DND-41 (cell line): ENCODE measurements around the gene POLR1G.

Source experiments
- ATAC-seq: fragments of 200-7000 bp; cut with Tn5 transposase; 3 replicates; pipeline ENCODE4 v1.9.1; 2021; ENCODE audit warnings: low read depth; ENCODE audit not compliant: insufficient read depth
- DNase-seq: peaks from one replicate; pipeline ENCODE4 v3.0.0-alpha.2; 2020
- H2AFZ ChIP-seq: 2 replicates; pipeline ENCODE4 v1.6.0; 2012; ENCODE audit warnings: low read depth, low read length
- H3K27ac ChIP-seq: 2 replicates; pipeline ENCODE4 v1.5.1; 2012; ENCODE audit warnings: low read length, inconsistent platforms
- H3K27me3 ChIP-seq: fragments of 200-600 bp; sonication (generic); 2 replicates; pipeline ENCODE4 v1.6.0; 2012; ENCODE audit warnings: low read length, mild to moderate bottlenecking, inconsistent platforms; ENCODE audit not compliant: insufficient read depth, poor library complexity
- H3K36me3 ChIP-seq: 2 replicates; pipeline ENCODE4 v1.5.1; 2012; ENCODE audit warnings: low read length, inconsistent platforms; ENCODE audit not compliant: insufficient read depth
- H3K4me1 ChIP-seq: 2 replicates; pipeline ENCODE4 v1.5.1; 2012; ENCODE audit warnings: mild to moderate bottlenecking, low read length; ENCODE audit not compliant: insufficient read depth
- H3K4me2 ChIP-seq: 2 replicates; pipeline ENCODE4 v1.6.0; 2012; ENCODE audit warnings: mild to moderate bottlenecking, moderate library complexity, low read length, inconsistent platforms; ENCODE audit not compliant: insufficient read depth
- H3K4me3 ChIP-seq, 2 experiments: fragments of 200-600 bp in 1 of 2; shearing (Covaris generic) in 1 of 2; 2 replicates each; pipeline ENCODE4 v1.5.1; 2012 to 2016; ENCODE audit warnings: inconsistent platforms in 2 of 2, low read length in 2 of 2, mild to moderate bottlenecking in 2 of 2, low read depth in 1 of 2, moderate library complexity in 1 of 2
- H3K79me2 ChIP-seq: 2 replicates; pipeline ENCODE4 v1.6.0; 2012; ENCODE audit warnings: low read length, inconsistent platforms; ENCODE audit not compliant: insufficient read depth
- H3K9ac ChIP-seq: 2 replicates; pipeline ENCODE4 v1.6.0; 2012; ENCODE audit warnings: low read depth, mild to moderate bottlenecking, inconsistent platforms, low read length, moderate library complexity
- H3K9me3 ChIP-seq: 2 replicates; pipeline ENCODE4 v1.5.1; 2012; ENCODE audit warnings: low read length, moderate library complexity, mild to moderate bottlenecking, inconsistent platforms; ENCODE audit not compliant: insufficient read depth, severe bottlenecking
- H4K20me1 ChIP-seq: 2 replicates; pipeline ENCODE4 v1.6.0; 2012; ENCODE audit warnings: low read length; ENCODE audit not compliant: insufficient read depth
- EZH2 ChIP-seq: IDR thresholded peaks from 3 replicates; pipeline ENCODE4 v1.6.1; 2012; ENCODE audit warnings: borderline replicate concordance, low read depth, mild to moderate bottlenecking, moderate library complexity, low read length, inconsistent platforms; ENCODE audit not compliant: severe bottlenecking
- TF ChIP-seq, protein P1 (sequence below): IDR thresholded peaks from 2 replicates; pipeline ENCODE4 v1.5.1; 2012; ENCODE audit warnings: borderline replicate concordance, low read length, moderate library complexity, mild to moderate bottlenecking; ENCODE audit not compliant: poor library complexity, severe bottlenecking; ENCODE audit errors: extremely low read depth

The POLR1G gene

GRCh38 chr19:45440259-45440638 lies 33.8 kb downstream of the POLR1G start:
- H3K9ac ChIP-seq: peak overlapping the region; percentile 69; the same call in 1 of the 2 replicates
- DNase-seq (no peak), ATAC-seq (no peak; the same call in 2 of the 3 replicates)
- H3K9me3 ChIP-seq: no peaks in the 10 kb centered on the region
- peak overlapping the region; percentile 83 for H3K4me2 ChIP-seq
- H4K20me1 ChIP-seq: no peaks in the 10 kb centered on the region
- no peak for TF ChIP-seq EZH2
- TF ChIP-seq, protein P1, sequence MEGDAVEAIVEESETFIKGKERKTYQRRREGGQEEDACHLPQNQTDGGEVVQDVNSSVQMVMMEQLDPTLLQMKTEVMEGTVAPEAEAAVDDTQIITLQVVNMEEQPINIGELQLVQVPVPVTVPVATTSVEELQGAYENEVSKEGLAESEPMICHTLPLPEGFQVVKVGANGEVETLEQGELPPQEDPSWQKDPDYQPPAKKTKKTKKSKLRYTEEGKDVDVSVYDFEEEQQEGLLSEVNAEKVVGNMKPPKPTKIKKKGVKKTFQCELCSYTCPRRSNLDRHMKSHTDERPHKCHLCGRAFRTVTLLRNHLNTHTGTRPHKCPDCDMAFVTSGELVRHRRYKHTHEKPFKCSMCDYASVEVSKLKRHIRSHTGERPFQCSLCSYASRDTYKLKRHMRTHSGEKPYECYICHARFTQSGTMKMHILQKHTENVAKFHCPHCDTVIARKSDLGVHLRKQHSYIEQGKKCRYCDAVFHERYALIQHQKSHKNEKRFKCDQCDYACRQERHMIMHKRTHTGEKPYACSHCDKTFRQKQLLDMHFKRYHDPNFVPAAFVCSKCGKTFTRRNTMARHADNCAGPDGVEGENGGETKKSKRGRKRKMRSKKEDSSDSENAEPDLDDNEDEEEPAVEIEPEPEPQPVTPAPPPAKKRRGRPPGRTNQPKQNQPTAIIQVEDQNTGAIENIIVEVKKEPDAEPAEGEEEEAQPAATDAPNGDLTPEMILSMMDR: no peak
- peaks cover 4% of the 10 kb centered on the region for H3K27me3 ChIP-seq
- H3K79me2 ChIP-seq: no peaks in the 10 kb centered on the region
- peak overlapping the region in 1 of 2 experiments; percentile 65; a peak in 3 of 4 replicates for H3K4me3 ChIP-seq
- peaks cover 23% of the 10 kb centered on the region for H3K4me1 ChIP-seq
- no peak overlapping the region for H3K27ac ChIP-seq
- H2AFZ ChIP-seq: peak overlapping the region; percentile 54
- no peaks in the 10 kb centered on the region for H3K36me3 ChIP-seq

DNA sequence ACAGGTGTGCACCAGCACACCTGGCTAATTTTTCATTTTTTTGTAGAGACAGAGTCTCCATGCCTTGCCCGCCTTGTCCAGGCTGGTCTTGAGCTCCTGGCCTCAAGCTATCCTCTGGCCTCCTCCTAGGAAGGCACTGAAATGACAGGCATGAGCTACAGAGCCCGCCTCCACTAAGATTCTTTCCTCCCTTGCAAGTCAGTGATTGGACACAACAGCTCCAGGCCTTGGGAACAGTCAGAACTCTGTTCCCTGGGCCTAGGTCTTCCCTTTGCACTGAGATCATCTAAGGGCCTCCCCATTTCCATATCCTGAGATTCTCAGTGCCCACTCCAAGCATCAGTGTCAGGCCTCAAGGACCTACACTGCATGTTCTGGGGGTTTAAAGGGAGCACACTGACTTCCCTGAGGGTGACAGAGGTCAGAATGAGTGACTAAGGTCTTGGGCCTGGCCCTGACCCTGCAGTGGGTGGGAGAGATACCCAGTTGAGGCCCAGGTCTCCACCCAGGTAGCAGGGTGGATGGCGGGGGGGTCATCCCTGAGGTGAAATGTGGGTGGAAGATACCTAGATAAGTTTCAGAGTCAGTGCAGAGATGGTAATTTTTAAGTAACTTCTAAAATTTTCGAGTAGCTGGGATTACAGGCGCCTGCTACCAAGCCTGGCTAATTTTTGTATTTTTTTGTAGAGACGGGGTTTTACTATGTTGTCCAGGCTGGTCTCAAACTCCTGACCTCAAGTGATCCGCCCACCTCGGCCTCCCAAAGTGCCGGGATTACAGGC lies 34.6 kb downstream of the POLR1G start:
- TF ChIP-seq, protein P1: no peak
- no peak for TF ChIP-seq EZH2
- Histone ChIP-seq H3K4me1 (peaks cover 23% of the 10 kb centered on the region), H3K4me2 (no peak overlapping the region), H3K27me3 (peaks cover 4% of the 10 kb centered on the region), H3K9me3 (no peaks in the 10 kb centered on the region), H4K20me1 (no peaks in the 10 kb centered on the region), H3K27ac (no peak overlapping the region), H3K79me2 (no peaks in the 10 kb centered on the region), H3K9ac (no peak overlapping the region), H3K36me3 (no peaks in the 10 kb centered on the region), H2AFZ (no peak overlapping the region), H3K4me3 (no peak overlapping the region)
- DNase-seq (no peak), ATAC-seq (no peak)

DNA sequence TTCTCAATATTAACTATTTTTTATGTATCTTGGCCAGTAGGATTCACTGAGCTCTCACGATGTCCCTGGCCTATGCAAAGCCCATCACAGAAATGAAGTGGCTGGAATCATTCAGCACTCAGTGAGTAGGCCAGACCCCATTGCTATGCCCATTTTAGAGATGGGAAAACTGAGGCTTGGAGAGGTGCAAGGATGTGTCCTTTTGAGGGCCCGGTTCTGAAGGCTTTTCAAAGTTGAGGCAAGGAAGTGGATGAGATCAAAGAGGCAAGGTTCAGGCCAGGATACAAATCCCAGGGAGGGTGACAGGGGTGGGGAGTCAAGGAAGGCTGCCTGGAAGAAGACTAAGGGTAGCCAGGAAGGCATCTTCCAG lies 35.9 kb downstream of the POLR1G start:
- DNase-seq: no peak
- no peaks in the 10 kb centered on the region for H3K9me3 ChIP-seq
- H3K36me3 ChIP-seq: no peaks in the 10 kb centered on the region
- H3K4me2 ChIP-seq: no peak overlapping the region
- no peak overlapping the region for H2AFZ ChIP-seq
- no peak overlapping the region for H3K4me3 ChIP-seq
- no peaks in the 10 kb centered on the region for H4K20me1 ChIP-seq
- no peak for TF ChIP-seq EZH2
- TF ChIP-seq, protein P1: no peak
- H3K79me2 ChIP-seq: no peaks in the 10 kb centered on the region
- ATAC-seq: no peak
- H3K9ac ChIP-seq: no peak overlapping the region
- H3K27me3 ChIP-seq: peaks cover 4% of the 10 kb centered on the region
- H3K27ac ChIP-seq: no peak overlapping the region
- peaks cover 23% of the 10 kb centered on the region for H3K4me1 ChIP-seq
